CD14-positive monocyte (primary cell): ENCODE data around the gene ARPC1A. TPM values are rescaled to one million over a fixed set of nuclear protein-coding genes. Genes with fewer than 3 reads are reported as not detected.

Experiments used
- DNase-seq, 3 donors: peaks; one replicate each; pipeline ENCODE4 v3.0.0-alpha.2; 2011 to 2022
- H2AFZ ChIP-seq: 2 replicates; pipeline ENCODE4 v1.6.0; 2012; ENCODE audit warnings: mild to moderate bottlenecking, low read depth, low read length, inconsistent platforms; ENCODE audit not compliant: insufficient read depth, poor library complexity, severe bottlenecking
- H3K27ac ChIP-seq, 2 donors: 1 replicate in 1 of 2; 2 replicates in 1 of 2; pipeline ENCODE4 v1.5.1; 2012 to 2013; ENCODE audit warnings: low read length in 2 of 2, control low read depth in 1 of 2, inconsistent platforms in 1 of 2, low read depth in 1 of 2, mild to moderate bottlenecking in 1 of 2
- H3K27me3 ChIP-seq, 2 donors: one replicate each; pipeline versions ENCODE4 v1.6.0 to v1.6.1; 2011 to 2013; ENCODE audit warnings: low read length in 2 of 2; ENCODE audit not compliant: control insufficient read depth in 2 of 2, insufficient read depth in 2 of 2
- H3K36me3 ChIP-seq, 2 donors: replicated peaks in 1 of 2; 1 replicate in 1 of 2; 2 replicates in 1 of 2; pipeline versions ENCODE4 v1.5.1 to v1.6.1; 2012 to 2013; ENCODE audit warnings: low read length in 2 of 2, control low read depth in 1 of 2, inconsistent platforms in 1 of 2, mild to moderate bottlenecking in 1 of 2; ENCODE audit not compliant: insufficient read depth in 2 of 2, control insufficient read depth in 1 of 2
- H3K4me1 ChIP-seq, 2 donors: 1 replicate in 1 of 2; 2 replicates in 1 of 2; pipeline versions ENCODE4 v1.5.1 to v1.6.1; 2012 to 2013; ENCODE audit warnings: low read length in 2 of 2, control low read depth in 1 of 2, inconsistent platforms in 1 of 2, mild to moderate bottlenecking in 1 of 2, moderate library complexity in 1 of 2; ENCODE audit not compliant: insufficient read depth in 2 of 2, control insufficient read depth in 1 of 2
- H3K4me2 ChIP-seq: replicated peaks from 2 replicates; pipeline ENCODE3; 2012; ENCODE audit warnings: low read length, moderate library complexity, mild to moderate bottlenecking; ENCODE audit not compliant: poor library complexity, severe bottlenecking; ENCODE audit errors: extremely low read depth
- H3K4me3 ChIP-seq, 3 experiments: fragments of 200-600 bp in 1 of 3; sonication (generic) in 1 of 3; replicated peaks in 1 of 3; 1 replicate in 2 of 3; 2 replicates in 1 of 3; pipeline ENCODE4 v1.5.1; 2011 to 2013; ENCODE audit warnings: low read length in 3 of 3, mild to moderate bottlenecking in 3 of 3, control low read depth in 2 of 3, low read depth in 2 of 3, inconsistent platforms in 1 of 3, moderate library complexity in 1 of 3
- H3K79me2 ChIP-seq: 2 replicates; pipeline ENCODE4 v1.6.0; 2012; ENCODE audit warnings: mild to moderate bottlenecking, control low read depth, inconsistent platforms, low read length, moderate library complexity; ENCODE audit not compliant: insufficient read depth
- H3K9ac ChIP-seq: 2 replicates; pipeline ENCODE4 v1.6.0; 2017; ENCODE audit warnings: low read length, mild to moderate bottlenecking; ENCODE audit not compliant: insufficient read depth, poor library complexity, severe bottlenecking
- H3K9me3 ChIP-seq, 2 donors: replicated peaks in 1 of 2; 1 replicate in 1 of 2; 2 replicates in 1 of 2; pipeline versions ENCODE4 v1.5.1 to v1.6.1; 2012 to 2013; ENCODE audit warnings: low read length in 2 of 2, control low read depth in 1 of 2; ENCODE audit not compliant: control insufficient read depth in 1 of 2, insufficient read depth in 1 of 2
- H4K20me1 ChIP-seq: 2 replicates; pipeline ENCODE4 v1.6.0; 2012; ENCODE audit warnings: mild to moderate bottlenecking, low read length, control low read depth, moderate library complexity; ENCODE audit not compliant: insufficient read depth
- H3K27ac Mint-ChIP-seq, 7 donors: one replicate each; pipeline ENCODE4 v1.8.0; 2020; ENCODE audit warnings: mild to moderate bottlenecking in 7 of 7, mixed read lengths in 7 of 7, moderate library complexity in 6 of 7, inconsistent platforms in 2 of 7
- H3K27me3 Mint-ChIP-seq, 3 donors: one replicate each; pipeline ENCODE4 v1.8.0; 2021 to 2022; ENCODE audit warnings: low read depth in 3 of 3, mild to moderate bottlenecking in 3 of 3, mixed read lengths in 3 of 3, moderate library complexity in 3 of 3, inconsistent platforms in 1 of 3
- H3K36me3 Mint-ChIP-seq, 2 donors: one replicate each; pipeline ENCODE4 v1.8.0; 2020; ENCODE audit warnings: mixed read lengths in 2 of 2, inconsistent platforms in 1 of 2, mild to moderate bottlenecking in 1 of 2
- H3K4me1 Mint-ChIP-seq: one replicate; pipeline ENCODE4 v1.8.0; 2020; ENCODE audit warnings: mild to moderate bottlenecking, mixed read lengths
- H3K4me3 Mint-ChIP-seq, 2 donors: one replicate each; pipeline ENCODE4 v1.8.0; 2020; ENCODE audit warnings: mild to moderate bottlenecking in 2 of 2, mixed read lengths in 2 of 2, moderate library complexity in 1 of 2
- H3K9me3 Mint-ChIP-seq, 7 donors: one replicate each; pipeline ENCODE4 v1.8.0; 2020 to 2022; ENCODE audit warnings: mixed read lengths in 7 of 7, mild to moderate bottlenecking in 6 of 7, moderate library complexity in 6 of 7, inconsistent platforms in 2 of 7
- CTCF ChIP-seq: fragments of 200-600 bp; IDR thresholded peaks from one replicate; pipeline ENCODE4 v1.8.0; 2022; ENCODE audit warnings: antibody characterized with exemption, mild to moderate bottlenecking
- WGBS: methylation state at CpG from one replicate; pipeline ENCODE4 v1.1.5; 2013; ENCODE audit warnings: missing lambda C conversion rate; ENCODE audit not compliant: insufficient coverage; 5-methylcytosine and 5-hydroxymethylcytosine counted together
- intact Hi-C, 2 donors: fragments of 100-400 bp; cut with micrococcal nuclease; formaldehyde crosslinking; loops; one replicate each; pipeline versions ENCODE4 v1.15.0 to v1.15.1; 2023
- polyA plus RNA-seq, 3 donors: library from polyadenylated mRNA; depleted of rRNA in 1 of 3; unstranded in 2 of 3; stranded (reverse) in 1 of 3; fragments of 300-500 nt in 2 of 3; fragments of >200 nt in 1 of 3; fragmentation: Illumina TruSeq in 2 of 3; gene quantifications; 1 replicate in 2 of 3; 2 replicates in 1 of 3; pipeline ENCODE4 v1.2.3, GENCODE V29; 2012 to 2021

Gene ARPC1A
- polyA plus RNA-seq, 3 donors, result 71.7 to 107 (median 104) TPM

GRCh38 chr7:99408379-99409191 is 82.9 kb downstream of the ARPC1A start, which contains the start of the genes BUD31 and PDAP1:
BUD31 (plus strand) TSS chr7:99408969; CDS start chr7:99411093, 2,124 bp downstream.
PDAP1 (minus strand) TSS chr7:99408597; CDS start chr7:99408548, 49 bp downstream.
- Mint-ChIP-seq H3K4me3 (peak within 1 kb of the TSS; percentile 97 to 99), H3K27me3 (peaks cover 0 to 2% (median 2%) of the 10 kb centered on the region in 3 donors), H3K9me3 (no peaks in the 10 kb centered on the region), H3K36me3 (peaks cover 39 to 47% of the 10 kb centered on the region in 2 donors), H3K4me1 (peaks cover 29% of the 10 kb centered on the region), H3K27ac (peak within 1 kb of the TSS; percentile 97 to 99 (median 99))
- peak within 1 kb of the TSS; percentile 90 for H3K9ac ChIP-seq
- H2AFZ ChIP-seq, result peak within 1 kb of the TSS; percentile 97
- peak within 1 kb of the TSS; percentile 95 to 97 for H3K27ac ChIP-seq
- H3K4me3 ChIP-seq, result peak within 1 kb of the TSS; percentile 65 to 96 (median 93)
- intact Hi-C loops, result loop anchor here (2.0 to 10.0 kb wide), 3 partner anchors 34 to 96 kb away; partner anchors contain the start of genes ARPC1B (in 1 of the 2), ZKSCAN5 (in 1 of the 2) and ZNF394 (in 1 of the 2)
- no peak for TF ChIP-seq CTCF
- H3K79me2 ChIP-seq, result peaks cover 69% of the 10 kb centered on the region
- H3K36me3 ChIP-seq, result peaks cover 39 to 53% of the 10 kb centered on the region in 2 donors
- H3K27me3 ChIP-seq, result no peaks in the 10 kb centered on the region
- DNase-seq, result peak; percentile 93 to 96 (median 94)
- WGBS, result under 1% methylated on average over 72 of the region's 72 CpGs
- peak within 1 kb of the TSS; percentile 90 for H3K4me2 ChIP-seq
- H4K20me1 ChIP-seq, result peaks cover 70% of the 10 kb centered on the region
- H3K9me3 ChIP-seq, result no peaks in the 10 kb centered on the region
- H3K4me1 ChIP-seq, result peaks cover 25 to 35% of the 10 kb centered on the region in 2 donors

- H4K20me1 ChIP-seq, result peaks cover 64% of the 10 kb centered on the region
- H3K9me3 ChIP-seq, result no peaks in the 10 kb centered on the region
- H3K27me3 ChIP-seq, result no peaks in the 10 kb centered on the region
- peak overlapping the region; percentile 65 to 96 (median 93) for H3K4me3 ChIP-seq
- peak overlapping the region; percentile 95 to 97 for H3K27ac ChIP-seq
- peak overlapping the region; percentile 97 to 99 for H3K4me3 Mint-ChIP-seq
- peaks cover 38 to 53% of the 10 kb centered on the region in 2 donors for H3K36me3 ChIP-seq
- H3K9me3 Mint-ChIP-seq, result no peaks in the 10 kb centered on the region
- peak overlapping the region; percentile 90 for H3K9ac ChIP-seq
- H3K4me2 ChIP-seq, result peak overlapping the region; percentile 90
- H3K4me1 Mint-ChIP-seq, result peaks cover 29% of the 10 kb centered on the region
- no peak for DNase-seq
- H3K27ac Mint-ChIP-seq, result peak overlapping the region; percentile 97 to 99 (median 99)
- peak overlapping the region; percentile 97 for H2AFZ ChIP-seq
- intact Hi-C loops, result loop anchor here (2.0 to 10.0 kb wide), 3 partner anchors 34 to 96 kb away; partner anchors contain the start of genes ARPC1B (in 1 of the 2), ZKSCAN5 (in 1 of the 2) and ZNF394 (in 1 of the 2)
- peaks cover 25 to 35% of the 10 kb centered on the region in 2 donors for H3K4me1 ChIP-seq
- H3K27me3 Mint-ChIP-seq, result peaks cover 0 to 2% (median 2%) of the 10 kb centered on the region in 3 donors
- TF ChIP-seq CTCF, result no peak
- WGBS, result 0% methylated on average over 17 of the region's 18 CpGs
- H3K79me2 ChIP-seq, result peaks cover 66% of the 10 kb centered on the region
- peaks cover 34 to 46% of the 10 kb centered on the region in 2 donors for H3K36me3 Mint-ChIP-seq
Measured at GRCh38 chr7:99409192-99409572, 83.5 kb downstream of the ARPC1A start.
